ENCODE data around the gene MBLAC2.
A peak's percentile ranks its signal among the peaks of the same experiment; 100 is the strongest.

The MBLAC2 gene

GRCh38 chr5:90446961-90447360 lies 27.6 kb downstream of the MBLAC2 start:
- no peak for DNase-seq

GRCh38 chr5:90440644-90441043 lies 33.9 kb downstream of the MBLAC2 start:
- DNase-seq: no peak

- DNase-seq: no peak
Observed at GRCh38 chr5:90438100-90438499, 36.5 kb downstream of the MBLAC2 start.

GRCh38 chr5:90437663-90438062 lies 36.9 kb downstream of the MBLAC2 start:
- DNase-seq: no peak

GRCh38 chr5:90434116-90434714 lies 40.4 kb downstream of the MBLAC2 start:
- peak; percentile 81 for DNase-seq

GRCh38 chr5:90424245-90424644 lies 50.3 kb downstream of the MBLAC2 start:
- DNase-seq: no peak

GRCh38 chr5:90421136-90421535 lies 53.4 kb downstream of the MBLAC2 start:
- peak; percentile 41 for DNase-seq

- no peak for DNase-seq
Observed at GRCh38 chr5:90418214-90418613, 56.4 kb downstream of the MBLAC2 start.

GRCh38 chr5:90410178-90410762 lies 64.3 kb downstream of the MBLAC2 start:
- peak; percentile 48 for DNase-seq

- peak; percentile 98 for DNase-seq
Observed at GRCh38 chr5:90409318-90410177, 65.0 kb downstream of the MBLAC2 start, which contains the start of gene CETN3. CETN3 (minus strand) TSS chr5:90409756; CDS start chr5:90409661, 95 bp downstream.

GRCh38 chr5:90408571-90409317 lies 65.8 kb downstream of the MBLAC2 start:
- DNase-seq: peak; percentile 46
